Stimulated activated CD4-positive, alpha-beta T cell treated with anti-CD3 and anti-CD28 coated beads, Interleukin-2, amount 100 ng/mL, for 48 hours (primary cell): ENCODE data around the gene IGSF9.
A peak's percentile ranks its signal among the peaks of the same experiment; 100 is the strongest.

Experiments used
- DNase-seq, 2 donors: peaks; one replicate each; pipeline ENCODE4 v3.0.0-alpha.2; 2020

Gene IGSF9

GRCh38 chr1:159895286-159895685, 50.1 kb downstream of the IGSF9 start:
- DNase-seq = no peak

GRCh38 chr1:159892944-159893343, 52.5 kb downstream of the IGSF9 start:
- DNase-seq = no peak

GRCh38 chr1:159891275-159892157, 53.9 kb downstream of the IGSF9 start:
- DNase-seq = peak; percentile 70 to 72

- DNase-seq = no peak
Measured at GRCh38 chr1:159890390-159890789, 55.0 kb downstream of the IGSF9 start.

GRCh38 chr1:159889821-159890252, 55.6 kb downstream of the IGSF9 start:
- DNase-seq = no peak

- DNase-seq = no peak
Measured at GRCh38 chr1:159889202-159889601, 56.2 kb downstream of the IGSF9 start.

GRCh38 chr1:159884296-159884695, 61.1 kb downstream of the IGSF9 start:
- DNase-seq = no peak

GRCh38 chr1:159883134-159883533, 62.3 kb downstream of the IGSF9 start:
- DNase-seq = no peak

GRCh38 chr1:159882527-159882862, 62.9 kb downstream of the IGSF9 start:
- DNase-seq = no peak

GRCh38 chr1:159881622-159882526, 63.5 kb downstream of the IGSF9 start:
- no peak for DNase-seq

- no peak for DNase-seq
Measured at GRCh38 chr1:159880430-159880829, 65.0 kb downstream of the IGSF9 start.

GRCh38 chr1:159879977-159880376, 65.4 kb downstream of the IGSF9 start:
- no peak for DNase-seq

GRCh38 chr1:159879136-159879535, 66.3 kb downstream of the IGSF9 start:
- DNase-seq = no peak

- DNase-seq = no peak
Measured at GRCh38 chr1:159877695-159878444, 67.5 kb downstream of the IGSF9 start.
